SK-N-SH (cell line): ENCODE data around the gene RIT1. TPM values are rescaled to one million over a fixed set of nuclear protein-coding genes. Genes with fewer than 3 reads are reported as not detected.

Experiments
- CTCF ChIA-PET: fragments of 300-600, 350-600 bp; formaldehyde crosslinking; extraction: SDS; loops from one replicate; lab custom pipeline; 2021; lab: Yijun Ruan, JAX
- POLR2A ChIA-PET: fragments of 350-600 bp; sonication (Branson Sonifier 250); formaldehyde crosslinking; extraction: SDS; loops from one replicate; lab custom pipeline; 2020; ENCODE audit warnings: antibody characterized with exemption, inconsistent platforms; lab: Yijun Ruan, JAX
- DNase-seq: peaks from one replicate; pipeline ENCODE4 v3.0.0; 2012
- H2AFZ ChIP-seq: fragments of 200-600 bp; sonication (generic); 2 replicates; pipeline ENCODE4 v1.8.1; 2016; ENCODE audit warnings: antibody characterized with exemption, mild to moderate bottlenecking, low read depth
- H3F3A ChIP-seq: fragments of 200-600 bp; sonication (generic); replicated peaks from 2 replicates; pipeline ENCODE3; 2016; ENCODE audit warnings: antibody characterized with exemption, mild to moderate bottlenecking; ENCODE audit not compliant: insufficient read depth
- H3K27ac ChIP-seq, 2 experiments: fragments of 200-500 bp in 1 of 2; fragments of 200-600 bp in 1 of 2; sonication (Bioruptor generic) in 1 of 2; sonication (generic), shearing (Covaris generic) in 1 of 2; 2 replicates each; pipeline versions ENCODE4 v1.5.1 to v1.6.1; 2014 to 2016; ENCODE audit warnings: low read depth in 2 of 2, inconsistent platforms in 1 of 2, low read length in 1 of 2, mild to moderate bottlenecking in 1 of 2, mixed read lengths in 1 of 2
- H3K27me3 ChIP-seq: fragments of 200-600 bp; sonication (generic), shearing (Covaris generic); 2 replicates; pipeline ENCODE4 v1.6.1; 2016; ENCODE audit warnings: mixed run types; ENCODE audit not compliant: insufficient read depth
- H3K36me3 ChIP-seq, 2 experiments: fragments of 200-500 bp in 1 of 2; fragments of 200-600 bp in 1 of 2; sonication (Bioruptor generic) in 1 of 2; sonication (generic) in 1 of 2; replicated peaks in 1 of 2; 2 replicates each; pipeline versions ENCODE3 to v1.5.1; 2014 to 2016; ENCODE audit warnings: low read length in 1 of 2, mild to moderate bottlenecking in 1 of 2; ENCODE audit not compliant: insufficient read depth in 2 of 2, control insufficient read depth in 1 of 2
- H3K4me1 ChIP-seq, 2 experiments: fragments of 200-500 bp in 1 of 2; fragments of 200-600 bp in 1 of 2; sonication (Bioruptor generic) in 1 of 2; sonication (generic), shearing (Covaris generic) in 1 of 2; 2 replicates each; pipeline versions ENCODE4 v1.5.1 to v1.6.1; 2014 to 2016; ENCODE audit warnings: low read depth in 1 of 2, low read length in 1 of 2, mixed run types in 1 of 2; ENCODE audit not compliant: insufficient read depth in 2 of 2, control insufficient read depth in 1 of 2
- H3K4me2 ChIP-seq: fragments of 200-600 bp; sonication (generic), shearing (Covaris generic); 2 replicates; pipeline ENCODE4 v1.6.1; 2017; ENCODE audit warnings: mixed run types
- H3K4me3 ChIP-seq, 2 experiments: fragments of 200-500 bp in 1 of 2; fragments of 200-600 bp in 1 of 2; sonication (Bioruptor generic) in 1 of 2; sonication (generic), shearing (Covaris generic) in 1 of 2; 2 replicates each; pipeline versions ENCODE4 v1.5.1 to v1.8.1; 2014 to 2016; ENCODE audit warnings: low read depth in 2 of 2, inconsistent platforms in 1 of 2, low read length in 1 of 2, mild to moderate bottlenecking in 1 of 2, mixed read lengths in 1 of 2, moderate library complexity in 1 of 2
- H3K79me2 ChIP-seq: fragments of 200-600 bp; sonication (generic); 2 replicates; pipeline ENCODE4 v1.8.1; 2017; ENCODE audit warnings: mild to moderate bottlenecking; ENCODE audit not compliant: insufficient read depth
- H3K9ac ChIP-seq: fragments of 200-600 bp; sonication (generic); 2 replicates; pipeline ENCODE4 v1.6.1; 2017; ENCODE audit warnings: mixed run types
- H3K9me2 ChIP-seq: fragments of 200-600 bp; sonication (generic); 2 replicates; pipeline ENCODE4 v1.6.1; 2017; ENCODE audit warnings: mixed run types
- H3K9me3 ChIP-seq: fragments of 200-600 bp; sonication (generic); 2 replicates; pipeline ENCODE4 v1.6.1; 2017; ENCODE audit warnings: mixed run types, mild to moderate bottlenecking, moderate library complexity
- H4K20me1 ChIP-seq: fragments of 200-600 bp; sonication (generic); 2 replicates; pipeline ENCODE4 v1.6.1; 2017; ENCODE audit warnings: mild to moderate bottlenecking, mixed run types; ENCODE audit not compliant: insufficient read depth
- CHD2 ChIP-seq: fragments of 150-350 bp; IDR thresholded peaks from 2 replicates; pipeline ENCODE4 v1.6.1; 2018; ENCODE audit warnings: low read length; ENCODE audit not compliant: partially characterized antibody
- EP300 ChIP-seq, 2 experiments: IDR thresholded peaks; 2 replicates each; pipeline versions ENCODE4 v1.4.0 to v1.6.1; 2012; ENCODE audit warnings: borderline replicate concordance in 1 of 2, low read depth in 1 of 2, low read length in 1 of 2
- EZH2phosphoT487 ChIP-seq: fragments of 200-600 bp; sonication (generic); IDR thresholded peaks from 2 replicates; pipeline ENCODE4 v1.6.1; 2017; ENCODE audit warnings: low read depth, mixed run types, mild to moderate bottlenecking, antibody characterized with exemption, moderate library complexity, borderline replicate concordance
- FOSL2 ChIP-seq: IDR thresholded peaks from 2 replicates; pipeline ENCODE4 v1.4.0; 2012; ENCODE audit warnings: low read depth, mild to moderate bottlenecking, moderate library complexity, borderline replicate concordance
- FOXJ3 ChIP-seq: sonication (generic); formaldehyde crosslinking; IDR thresholded peaks from 2 replicates; pipeline ENCODE4 v1.5.1; 2020; ENCODE audit warnings: mild to moderate bottlenecking, missing genetic modification reagents
- FOXM1 ChIP-seq: IDR thresholded peaks from 2 replicates; pipeline ENCODE4 v1.4.0; 2012; ENCODE audit warnings: low read depth, mild to moderate bottlenecking
- JUND ChIP-seq: IDR thresholded peaks from 2 replicates; pipeline ENCODE4 v1.4.0; 2012
- MAX ChIP-seq: IDR thresholded peaks from 2 replicates; pipeline ENCODE4 v1.4.0; 2012; ENCODE audit warnings: low read depth
- MEF2A ChIP-seq: IDR thresholded peaks from 2 replicates; pipeline ENCODE4 v1.4.0; 2012; ENCODE audit warnings: low read depth, borderline replicate concordance
- NFIC ChIP-seq: IDR thresholded peaks from 2 replicates; pipeline ENCODE4 v1.4.0; 2012; ENCODE audit warnings: borderline replicate concordance
- RFX5 ChIP-seq: IDR thresholded peaks from 2 replicates; pipeline ENCODE4 v1.6.1; 2012; ENCODE audit warnings: mild to moderate bottlenecking, improper control_type of control experiment, low read length
- SIN3A ChIP-seq: IDR thresholded peaks from 2 replicates; pipeline ENCODE4 v1.6.1; 2012; ENCODE audit warnings: low read depth, mild to moderate bottlenecking, low read length, moderate library complexity, borderline replicate concordance
- SMC3 ChIP-seq: IDR thresholded peaks from 2 replicates; pipeline ENCODE4 v1.6.1; 2012; ENCODE audit warnings: low read depth, low read length, improper control_type of control experiment
- TCF12 ChIP-seq: IDR thresholded peaks from 2 replicates; pipeline ENCODE4 v1.4.0; 2012
- USF1 ChIP-seq: IDR thresholded peaks from 2 replicates; pipeline ENCODE4 v1.4.0; 2012; ENCODE audit warnings: low read depth, borderline replicate concordance
- WGBS: methylation state at CpG from one replicate; pipeline ENCODE4 v1.1.6; 2017; ENCODE audit warnings: low lambda C conversion rate; 5-methylcytosine and 5-hydroxymethylcytosine counted together
- polyA plus RNA-seq, 3 experiments: library from polyadenylated mRNA; depleted of rRNA; stranded (reverse); fragments of >200 nt; gene quantifications; 2 replicates each; pipeline ENCODE4 v1.2.3, GENCODE V29; 2012
- TF ChIP-seq, protein P1 (sequence below): fragments of 150-350 bp; IDR thresholded peaks from 2 replicates; pipeline ENCODE4 v1.6.1; 2017; ENCODE audit warnings: antibody characterized with exemption, low read length, low read depth, borderline replicate concordance
- TF ChIP-seq, protein P2 (sequence below): IDR thresholded peaks from 2 replicates; pipeline ENCODE4; 2012
- TF ChIP-seq, protein P3 (sequence below): IDR thresholded peaks from 2 replicates; pipeline ENCODE4 v1.6.1; 2012; ENCODE audit warnings: mild to moderate bottlenecking, low read depth, low read length, moderate library complexity
- TF ChIP-seq, protein P4 (sequence below): IDR thresholded peaks from 2 replicates; pipeline ENCODE4 v1.4.0; 2012; ENCODE audit warnings: low read depth, borderline replicate concordance

Gene RIT1
- polyA plus RNA-seq, 1 of the 3 experiments (the other 2 are of a cell fraction): 28.8 TPM

DNA sequence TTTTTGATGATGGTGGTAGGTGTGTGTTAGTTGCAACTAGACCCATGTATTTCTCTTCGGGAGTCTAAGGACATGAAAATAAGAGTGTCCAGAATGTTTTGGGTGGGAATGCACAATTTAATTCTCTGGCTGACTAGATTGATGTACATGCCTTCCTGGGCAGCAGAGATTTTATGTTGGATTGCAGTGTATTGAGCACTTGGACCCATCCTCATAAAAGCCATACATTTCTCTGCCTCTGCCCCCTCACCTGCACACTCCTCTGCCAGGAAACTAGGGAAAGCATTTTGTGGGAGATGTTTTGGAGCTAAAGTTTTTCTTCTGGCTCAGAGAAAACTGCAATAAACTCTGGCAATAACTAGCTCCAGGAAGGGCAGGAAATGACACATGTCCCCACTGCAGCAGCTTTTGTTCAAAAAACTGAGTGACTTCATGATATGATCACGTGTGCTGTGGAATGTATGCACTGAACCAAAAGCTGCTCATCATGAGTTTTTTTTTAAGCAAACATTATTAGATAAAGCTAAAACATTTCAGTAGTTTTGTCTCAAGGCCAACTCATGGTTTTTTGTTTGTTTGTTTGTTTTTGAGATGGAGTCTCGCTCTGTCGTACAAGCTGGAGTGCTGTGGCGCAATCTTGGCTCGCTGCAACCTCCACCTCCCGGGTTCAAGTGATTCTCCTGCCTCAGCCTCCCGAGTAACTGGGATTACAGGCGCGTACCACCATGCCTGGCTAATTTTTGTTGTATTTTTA, 17.6 kb downstream of the RIT1 start (continued):
- peak; percentile 70; the same call in 1 of the 2 replicates for TF ChIP-seq MAX
- TF ChIP-seq NFIC: peak; percentile 54
- TF ChIP-seq, protein P1, sequence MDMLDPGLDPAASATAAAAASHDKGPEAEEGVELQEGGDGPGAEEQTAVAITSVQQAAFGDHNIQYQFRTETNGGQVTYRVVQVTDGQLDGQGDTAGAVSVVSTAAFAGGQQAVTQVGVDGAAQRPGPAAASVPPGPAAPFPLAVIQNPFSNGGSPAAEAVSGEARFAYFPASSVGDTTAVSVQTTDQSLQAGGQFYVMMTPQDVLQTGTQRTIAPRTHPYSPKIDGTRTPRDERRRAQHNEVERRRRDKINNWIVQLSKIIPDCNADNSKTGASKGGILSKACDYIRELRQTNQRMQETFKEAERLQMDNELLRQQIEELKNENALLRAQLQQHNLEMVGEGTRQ: no peak
- no peak for TF ChIP-seq MEF2A
- peak; percentile 91 for TF ChIP-seq USF1
- TF ChIP-seq, protein P2, sequence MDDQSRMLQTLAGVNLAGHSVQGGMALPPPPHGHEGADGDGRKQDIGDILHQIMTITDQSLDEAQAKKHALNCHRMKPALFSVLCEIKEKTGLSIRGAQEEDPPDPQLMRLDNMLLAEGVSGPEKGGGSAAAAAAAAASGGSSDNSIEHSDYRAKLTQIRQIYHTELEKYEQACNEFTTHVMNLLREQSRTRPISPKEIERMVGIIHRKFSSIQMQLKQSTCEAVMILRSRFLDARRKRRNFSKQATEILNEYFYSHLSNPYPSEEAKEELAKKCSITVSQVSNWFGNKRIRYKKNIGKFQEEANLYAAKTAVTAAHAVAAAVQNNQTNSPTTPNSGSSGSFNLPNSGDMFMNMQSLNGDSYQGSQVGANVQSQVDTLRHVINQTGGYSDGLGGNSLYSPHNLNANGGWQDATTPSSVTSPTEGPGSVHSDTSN: peak; percentile 48; the same call in 1 of the 2 replicates
- no peak; the same call in 1 of the 2 replicates for TF ChIP-seq SIN3A
- peak; percentile 47; the same call in 1 of the 2 replicates for TF ChIP-seq FOSL2
- TF ChIP-seq JUND: peak; percentile 71

GRCh38 chr1:155892796-155893195, 18.4 kb downstream of the RIT1 start:
- Histone ChIP-seq H2AFZ (no peak overlapping the region), H3F3A (peaks cover 57% of the 10 kb centered on the region), H3K36me3 (peaks cover 0 to 18% of the 10 kb centered on the region in 2 experiments), H3K9me2 (no peaks in the 10 kb centered on the region), H3K27me3 (no peaks in the 10 kb centered on the region), H3K4me2 (peak overlapping the region; percentile 66), H3K4me3 (peak overlapping the region in 1 of 2 experiments; percentile 23; a peak in 1 of 4 replicates), H3K9ac (peak overlapping the region; percentile 72), H3K9me3 (no peaks in the 10 kb centered on the region), H3K79me2 (peaks cover 7% of the 10 kb centered on the region; the same call in 1 of the 2 replicates), H3K27ac (peak overlapping the region; percentile 79 to 94), H3K4me1 (peaks cover 2 to 49% of the 10 kb centered on the region in 2 experiments), H4K20me1 (no peaks in the 10 kb centered on the region)
- WGBS: 15% methylated on average over 3 of the region's 3 CpGs
- ChIA-PET CTCF (interaction anchor here (1.6 kb wide), 1 partner anchor 13 kb away, joined by 3 read pairs; no protein-coding TSS in a partner anchor), POLR2A (no interaction called here)
- no peak for DNase-seq
- no peak for TF ChIP-seq FOXJ3 (CRISPR knock-in tag)
- TF ChIP-seq EZH2phosphoT487: no peak
- TF ChIP-seq, protein P1: no peak
- TF ChIP-seq, protein P3, sequence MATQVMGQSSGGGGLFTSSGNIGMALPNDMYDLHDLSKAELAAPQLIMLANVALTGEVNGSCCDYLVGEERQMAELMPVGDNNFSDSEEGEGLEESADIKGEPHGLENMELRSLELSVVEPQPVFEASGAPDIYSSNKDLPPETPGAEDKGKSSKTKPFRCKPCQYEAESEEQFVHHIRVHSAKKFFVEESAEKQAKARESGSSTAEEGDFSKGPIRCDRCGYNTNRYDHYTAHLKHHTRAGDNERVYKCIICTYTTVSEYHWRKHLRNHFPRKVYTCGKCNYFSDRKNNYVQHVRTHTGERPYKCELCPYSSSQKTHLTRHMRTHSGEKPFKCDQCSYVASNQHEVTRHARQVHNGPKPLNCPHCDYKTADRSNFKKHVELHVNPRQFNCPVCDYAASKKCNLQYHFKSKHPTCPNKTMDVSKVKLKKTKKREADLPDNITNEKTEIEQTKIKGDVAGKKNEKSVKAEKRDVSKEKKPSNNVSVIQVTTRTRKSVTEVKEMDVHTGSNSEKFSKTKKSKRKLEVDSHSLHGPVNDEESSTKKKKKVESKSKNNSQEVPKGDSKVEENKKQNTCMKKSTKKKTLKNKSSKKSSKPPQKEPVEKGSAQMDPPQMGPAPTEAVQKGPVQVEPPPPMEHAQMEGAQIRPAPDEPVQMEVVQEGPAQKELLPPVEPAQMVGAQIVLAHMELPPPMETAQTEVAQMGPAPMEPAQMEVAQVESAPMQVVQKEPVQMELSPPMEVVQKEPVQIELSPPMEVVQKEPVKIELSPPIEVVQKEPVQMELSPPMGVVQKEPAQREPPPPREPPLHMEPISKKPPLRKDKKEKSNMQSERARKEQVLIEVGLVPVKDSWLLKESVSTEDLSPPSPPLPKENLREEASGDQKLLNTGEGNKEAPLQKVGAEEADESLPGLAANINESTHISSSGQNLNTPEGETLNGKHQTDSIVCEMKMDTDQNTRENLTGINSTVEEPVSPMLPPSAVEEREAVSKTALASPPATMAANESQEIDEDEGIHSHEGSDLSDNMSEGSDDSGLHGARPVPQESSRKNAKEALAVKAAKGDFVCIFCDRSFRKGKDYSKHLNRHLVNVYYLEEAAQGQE: no peak
- no peak for TF ChIP-seq CHD2
- no peak for TF ChIP-seq SIN3A
- TF ChIP-seq TCF12: peak; percentile 64
- TF ChIP-seq FOSL2: peak; percentile 60; the same call in 1 of the 2 replicates
- TF ChIP-seq RFX5: no peak
- TF ChIP-seq NFIC: no peak; the same call in 1 of the 2 replicates
- no peak; a peak in 1 of 4 replicates for TF ChIP-seq EP300 (IDR thresholded peaks at IDR 0.05; ENCODE audit: borderline replicate concordance in 1 of 2, low read depth in 1 of 2, low read length in 1 of 2)
- peak; percentile 86 for TF ChIP-seq JUND
- no peak for TF ChIP-seq MEF2A
- TF ChIP-seq, protein P4, sequence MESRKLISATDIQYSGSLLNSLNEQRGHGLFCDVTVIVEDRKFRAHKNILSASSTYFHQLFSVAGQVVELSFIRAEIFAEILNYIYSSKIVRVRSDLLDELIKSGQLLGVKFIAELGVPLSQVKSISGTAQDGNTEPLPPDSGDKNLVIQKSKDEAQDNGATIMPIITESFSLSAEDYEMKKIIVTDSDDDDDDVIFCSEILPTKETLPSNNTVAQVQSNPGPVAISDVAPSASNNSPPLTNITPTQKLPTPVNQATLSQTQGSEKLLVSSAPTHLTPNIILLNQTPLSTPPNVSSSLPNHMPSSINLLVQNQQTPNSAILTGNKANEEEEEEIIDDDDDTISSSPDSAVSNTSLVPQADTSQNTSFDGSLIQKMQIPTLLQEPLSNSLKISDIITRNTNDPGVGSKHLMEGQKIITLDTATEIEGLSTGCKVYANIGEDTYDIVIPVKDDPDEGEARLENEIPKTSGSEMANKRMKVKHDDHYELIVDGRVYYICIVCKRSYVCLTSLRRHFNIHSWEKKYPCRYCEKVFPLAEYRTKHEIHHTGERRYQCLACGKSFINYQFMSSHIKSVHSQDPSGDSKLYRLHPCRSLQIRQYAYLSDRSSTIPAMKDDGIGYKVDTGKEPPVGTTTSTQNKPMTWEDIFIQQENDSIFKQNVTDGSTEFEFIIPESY: no peak
- no peak for TF ChIP-seq SMC3
- TF ChIP-seq FOXM1: no peak
